Measurements from ENCODE around the gene AQP12A.
"Not testable (repeated sequence)": the region's sequence is repeated elsewhere in the genome, so short reads cannot be mapped to it uniquely, and the experiment has no call there.

The AQP12A gene

GRCh38 chr2:240689975-240690374, 1.7 kb upstream of the AQP12A start:
- no peak for DNase-seq

- not testable (repeated sequence) for DNase-seq
Measured at GRCh38 chr2:240690421-240691074, 1.1 kb upstream of the AQP12A start.

- DNase-seq = not testable (repeated sequence)
Measured at GRCh38 chr2:240691075-240691427, 615 bp upstream of the AQP12A start.

- not testable (repeated sequence) for DNase-seq
Measured at GRCh38 chr2:240692583-240693561, 1.2 kb downstream of the AQP12A start.

- not testable (repeated sequence) for DNase-seq
Measured at GRCh38 chr2:240694304-240694703, 2.6 kb downstream of the AQP12A start.

GRCh38 chr2:240695593-240695992, 3.9 kb downstream of the AQP12A start:
- not testable (repeated sequence) for DNase-seq

GRCh38 chr2:240696469-240696868, 4.8 kb downstream of the AQP12A start:
- not testable (repeated sequence) for DNase-seq

GRCh38 chr2:240698852-240699561, 7.3 kb downstream of the AQP12A start:
- DNase-seq = not testable (repeated sequence)

- not testable (repeated sequence) for DNase-seq
Measured at GRCh38 chr2:240699835-240700234, 8.2 kb downstream of the AQP12A start.

GRCh38 chr2:240700616-240701015, 8.9 kb downstream of the AQP12A start:
- DNase-seq = not testable (repeated sequence)

GRCh38 chr2:240701091-240701735, 9.5 kb downstream of the AQP12A start:
- no peak for DNase-seq

GRCh38 chr2:240701736-240702639, 10.3 kb downstream of the AQP12A start:
- no peak for DNase-seq

GRCh38 chr2:240702640-240703011, 11.0 kb downstream of the AQP12A start:
- no peak for DNase-seq

- no peak for DNase-seq
Measured at GRCh38 chr2:240703417-240704341, 12.0 kb downstream of the AQP12A start.

- no peak for DNase-seq
Measured at GRCh38 chr2:240704651-240705050, 13.0 kb downstream of the AQP12A start.

GRCh38 chr2:240705204-240705791, 13.6 kb downstream of the AQP12A start:
- no peak for DNase-seq

- DNase-seq = no peak
Measured at GRCh38 chr2:240707043-240707756, 15.5 kb downstream of the AQP12A start.

GRCh38 chr2:240707821-240708220, 16.2 kb downstream of the AQP12A start:
- DNase-seq = no peak

- DNase-seq = no peak
Measured at GRCh38 chr2:240708457-240708856, 16.8 kb downstream of the AQP12A start.
